Measurements from ENCODE around the gene SNAI3. TPM values are rescaled to one million over a fixed set of nuclear protein-coding genes. Genes with fewer than 3 reads are reported as not detected.

SNAI3 gene
- total and polyA plus RNA-seq, 9 of the 15 experiments (the other 6 are each of a cell fraction or from before 2014, with no cell fraction given): 0.04 to 4.1 (median 0.80) TPM; not detected in 1

DNA sequence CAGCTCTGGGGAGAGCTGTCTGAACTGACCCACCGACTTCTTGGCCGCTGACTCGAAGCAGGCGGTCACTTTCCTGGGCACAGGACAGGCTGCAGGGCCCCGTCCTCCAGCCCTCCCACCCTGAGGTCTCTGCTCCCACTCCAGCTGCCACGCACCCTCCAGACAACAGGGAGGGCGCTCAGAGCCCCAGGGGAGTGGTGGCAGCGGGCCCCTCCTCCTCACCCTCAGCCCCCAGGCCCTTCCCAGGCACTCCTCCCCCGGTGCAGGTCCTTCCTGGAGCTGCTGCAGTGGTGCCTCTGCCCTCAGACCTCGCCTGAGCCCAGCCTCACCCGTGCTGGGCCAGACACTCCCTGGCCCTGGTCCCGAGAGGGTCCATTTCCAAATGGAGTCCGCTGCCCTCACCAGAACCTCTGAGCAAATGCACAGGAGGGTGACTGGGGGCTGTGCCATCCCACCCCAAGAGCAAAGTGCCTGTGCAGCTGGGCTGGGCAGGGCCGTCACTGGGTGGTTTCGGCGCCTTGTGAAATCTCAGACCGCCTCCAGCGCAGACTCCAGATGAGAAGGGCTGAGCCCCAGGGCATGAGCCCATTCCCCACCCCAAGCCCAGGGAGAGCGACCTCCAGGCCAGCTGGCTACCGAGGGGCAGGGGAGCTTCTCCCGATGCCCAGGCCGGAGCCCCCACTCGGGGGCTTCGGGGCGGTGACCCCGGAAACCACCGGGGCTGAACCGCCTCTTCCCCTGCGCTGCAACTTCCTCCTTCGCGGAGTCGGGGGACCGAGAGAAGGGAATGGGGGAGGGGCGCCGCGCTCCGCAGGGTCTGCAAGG, 36.2 kb downstream of the SNAI3 start (continued):
- no peak for TF ChIP-seq ZFP91 (CRISPR knock-in tag; IDR thresholded peaks at IDR 0.05)
- TF ChIP-seq PRPF4 (IDR thresholded peaks at IDR 0.05; ENCODE audit: insufficient read depth, low read depth, low read length, poor library complexity, severe bottlenecking): peak; percentile 51
- no peak for TF ChIP-seq PCBP1 (IDR thresholded peaks at IDR 0.05; ENCODE audit: low read depth, low read length, poor library complexity, severe bottlenecking)
- TF ChIP-seq, protein P1, sequence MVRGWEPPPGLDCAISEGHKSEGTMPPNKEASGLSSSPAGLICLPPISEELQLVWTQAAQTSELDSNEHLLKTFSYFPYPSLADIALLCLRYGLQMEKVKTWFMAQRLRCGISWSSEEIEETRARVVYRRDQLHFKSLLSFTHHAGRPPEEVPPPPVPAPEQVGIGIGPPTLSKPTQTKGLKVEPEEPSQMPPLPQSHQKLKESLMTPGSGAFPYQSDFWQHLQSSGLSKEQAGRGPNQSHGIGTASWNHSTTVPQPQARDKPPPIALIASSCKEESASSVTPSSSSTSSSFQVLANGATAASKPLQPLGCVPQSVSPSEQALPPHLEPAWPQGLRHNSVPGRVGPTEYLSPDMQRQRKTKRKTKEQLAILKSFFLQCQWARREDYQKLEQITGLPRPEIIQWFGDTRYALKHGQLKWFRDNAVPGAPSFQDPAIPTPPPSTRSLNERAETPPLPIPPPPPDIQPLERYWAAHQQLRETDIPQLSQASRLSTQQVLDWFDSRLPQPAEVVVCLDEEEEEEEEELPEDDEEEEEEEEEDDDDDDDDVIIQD (CRISPR knock-in tag; IDR thresholded peaks at IDR 0.05): no peak
- TF ChIP-seq, protein P2, sequence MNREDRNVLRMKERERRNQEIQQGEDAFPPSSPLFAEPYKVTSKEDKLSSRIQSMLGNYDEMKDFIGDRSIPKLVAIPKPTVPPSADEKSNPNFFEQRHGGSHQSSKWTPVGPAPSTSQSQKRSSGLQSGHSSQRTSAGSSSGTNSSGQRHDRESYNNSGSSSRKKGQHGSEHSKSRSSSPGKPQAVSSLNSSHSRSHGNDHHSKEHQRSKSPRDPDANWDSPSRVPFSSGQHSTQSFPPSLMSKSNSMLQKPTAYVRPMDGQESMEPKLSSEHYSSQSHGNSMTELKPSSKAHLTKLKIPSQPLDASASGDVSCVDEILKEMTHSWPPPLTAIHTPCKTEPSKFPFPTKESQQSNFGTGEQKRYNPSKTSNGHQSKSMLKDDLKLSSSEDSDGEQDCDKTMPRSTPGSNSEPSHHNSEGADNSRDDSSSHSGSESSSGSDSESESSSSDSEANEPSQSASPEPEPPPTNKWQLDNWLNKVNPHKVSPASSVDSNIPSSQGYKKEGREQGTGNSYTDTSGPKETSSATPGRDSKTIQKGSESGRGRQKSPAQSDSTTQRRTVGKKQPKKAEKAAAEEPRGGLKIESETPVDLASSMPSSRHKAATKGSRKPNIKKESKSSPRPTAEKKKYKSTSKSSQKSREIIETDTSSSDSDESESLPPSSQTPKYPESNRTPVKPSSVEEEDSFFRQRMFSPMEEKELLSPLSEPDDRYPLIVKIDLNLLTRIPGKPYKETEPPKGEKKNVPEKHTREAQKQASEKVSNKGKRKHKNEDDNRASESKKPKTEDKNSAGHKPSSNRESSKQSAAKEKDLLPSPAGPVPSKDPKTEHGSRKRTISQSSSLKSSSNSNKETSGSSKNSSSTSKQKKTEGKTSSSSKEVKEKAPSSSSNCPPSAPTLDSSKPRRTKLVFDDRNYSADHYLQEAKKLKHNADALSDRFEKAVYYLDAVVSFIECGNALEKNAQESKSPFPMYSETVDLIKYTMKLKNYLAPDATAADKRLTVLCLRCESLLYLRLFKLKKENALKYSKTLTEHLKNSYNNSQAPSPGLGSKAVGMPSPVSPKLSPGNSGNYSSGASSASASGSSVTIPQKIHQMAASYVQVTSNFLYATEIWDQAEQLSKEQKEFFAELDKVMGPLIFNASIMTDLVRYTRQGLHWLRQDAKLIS (CRISPR knock-in tag; IDR thresholded peaks at IDR 0.05): peak; percentile 18; the same call in 1 of the 2 replicates
- TF ChIP-seq ZFP30 (CRISPR knock-in tag; IDR thresholded peaks at IDR 0.05; ENCODE audit: borderline replicate concordance): no peak
- peak; percentile 44 for TF ChIP-seq SP1 (CRISPR knock-in tag; IDR thresholded peaks at IDR 0.05)
- no peak for TF ChIP-seq PHF21A (IDR thresholded peaks at IDR 0.05; ENCODE audit: borderline replicate concordance, low read depth)
- TF ChIP-seq BRD4 (IDR thresholded peaks at IDR 0.05): no peak
- TF ChIP-seq HMG20B (CRISPR knock-in tag; IDR thresholded peaks at IDR 0.05): 0 out of 2 replicates have a peak, but pooled peaks have one; percentile 21
- TF ChIP-seq PURB (CRISPR knock-in tag; IDR thresholded peaks at IDR 0.05; ENCODE audit: low read depth): 0 out of 2 replicates have a peak, but pooled peaks have one; percentile 11
- 0 out of 2 replicates have a peak, but pooled peaks have one; percentile 7 for TF ChIP-seq KDM2B (CRISPR knock-in tag; IDR thresholded peaks at IDR 0.05)
- TF ChIP-seq FOXJ2 (tag; IDR thresholded peaks at IDR 0.05): no peak
- TF ChIP-seq ZNF274 (IDR thresholded peaks at IDR 0.05; ENCODE audit: borderline replicate concordance, low read depth, low read length): 0 out of 2 replicates have a peak, but pooled peaks have one; percentile 24
- TF ChIP-seq ELF1 (tag; IDR thresholded peaks at IDR 0.05): peak; percentile 59
- TF ChIP-seq ZNF57 (CRISPR knock-in tag; IDR thresholded peaks at IDR 0.05): no peak
- TF ChIP-seq NR1H2 (CRISPR knock-in tag; IDR thresholded peaks at IDR 0.05): no peak
- TF ChIP-seq, protein P3, sequence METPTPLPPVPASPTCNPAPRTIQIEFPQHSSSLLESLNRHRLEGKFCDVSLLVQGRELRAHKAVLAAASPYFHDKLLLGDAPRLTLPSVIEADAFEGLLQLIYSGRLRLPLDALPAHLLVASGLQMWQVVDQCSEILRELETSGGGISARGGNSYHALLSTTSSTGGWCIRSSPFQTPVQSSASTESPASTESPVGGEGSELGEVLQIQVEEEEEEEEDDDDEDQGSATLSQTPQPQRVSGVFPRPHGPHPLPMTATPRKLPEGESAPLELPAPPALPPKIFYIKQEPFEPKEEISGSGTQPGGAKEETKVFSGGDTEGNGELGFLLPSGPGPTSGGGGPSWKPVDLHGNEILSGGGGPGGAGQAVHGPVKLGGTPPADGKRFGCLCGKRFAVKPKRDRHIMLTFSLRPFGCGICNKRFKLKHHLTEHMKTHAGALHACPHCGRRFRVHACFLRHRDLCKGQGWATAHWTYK (CRISPR knock-in tag; IDR thresholded peaks at IDR 0.05): peak; percentile 54; the same call in 1 of the 2 replicates
- TF ChIP-seq PHB2 (IDR thresholded peaks at IDR 0.05; ENCODE audit: low read depth): no peak

Data from K562 (cell line).